Peyer's patch (tissue), 4 donors: ENCODE results near the gene GPSM1.

ENCODE experiments used
- CTCF ChIP-seq, 6 experiments: fragments of 450-650 bp in 4 of 6; fragments of 200-600 bp in 2 of 6; sonication (generic) in 1 of 6; IDR thresholded peaks; one replicate each; pipeline ENCODE4 v1.5.1; 2017 to 2019; ENCODE audit warnings: antibody characterized with exemption in 6 of 6, mild to moderate bottlenecking in 3 of 6, moderate library complexity in 1 of 6
- POLR2A ChIP-seq, 2 donors: fragments of 450-650 bp; IDR thresholded peaks; one replicate each; pipeline ENCODE4 v1.5.1; 2017; ENCODE audit warnings: antibody characterized with exemption in 2 of 2, mild to moderate bottlenecking in 2 of 2, moderate library complexity in 2 of 2

- TF ChIP-seq CTCF (IDR thresholded peaks at IDR 0.05) (no peak), POLR2A (IDR thresholded peaks at IDR 0.05) (no peak)
These were observed 18.8 kb downstream of the GPSM1 start for GRCh38 chr9:136346157-136346481.
